HG03159 (cell line): ENCODE measurements around the gene CTTN.

Source experiments
- ATAC-seq: cut with Tn5 transposase; IDR thresholded peaks from one replicate; pipeline ENCODE4 v1.9.1; 2021; ENCODE audit warnings: mild to moderate bottlenecking, moderate library complexity; ENCODE audit not compliant: unreplicated experiment

The CTTN gene

GRCh38 chr11:70472240-70472639 is 73.9 kb downstream of the CTTN start:
- no peak for ATAC-seq

GRCh38 chr11:70473186-70473872 is 75.0 kb downstream of the CTTN start:
- ATAC-seq, result no peak

GRCh38 chr11:70473873-70474690 is 75.8 kb downstream of the CTTN start:
- ATAC-seq, result no peak

- no peak for ATAC-seq
Observed at GRCh38 chr11:70474710-70475109, 76.4 kb downstream of the CTTN start.

DNA sequence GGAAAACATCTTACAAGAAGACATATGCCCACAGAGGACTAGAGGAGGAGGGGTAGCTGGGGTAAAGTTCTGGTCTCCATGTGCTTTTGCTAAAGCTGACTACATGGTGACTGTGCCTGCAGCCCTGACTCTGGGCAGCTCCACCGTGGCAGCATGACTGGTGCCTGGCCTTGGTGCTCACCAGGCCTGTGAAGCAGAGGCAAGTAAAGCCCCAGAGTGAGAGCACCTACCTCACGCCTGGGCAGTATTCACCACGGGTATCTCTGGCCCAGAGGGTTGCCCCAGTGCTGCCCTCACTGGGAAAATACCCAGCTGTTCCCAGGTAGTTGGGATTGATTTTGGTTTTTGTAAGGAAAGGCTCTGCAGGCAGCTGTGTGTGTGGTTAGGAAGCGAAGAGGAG is 78.3 kb downstream of the CTTN start:
- ATAC-seq, result no peak

GRCh38 chr11:70477176-70477575 is 78.8 kb downstream of the CTTN start:
- no peak for ATAC-seq

DNA sequence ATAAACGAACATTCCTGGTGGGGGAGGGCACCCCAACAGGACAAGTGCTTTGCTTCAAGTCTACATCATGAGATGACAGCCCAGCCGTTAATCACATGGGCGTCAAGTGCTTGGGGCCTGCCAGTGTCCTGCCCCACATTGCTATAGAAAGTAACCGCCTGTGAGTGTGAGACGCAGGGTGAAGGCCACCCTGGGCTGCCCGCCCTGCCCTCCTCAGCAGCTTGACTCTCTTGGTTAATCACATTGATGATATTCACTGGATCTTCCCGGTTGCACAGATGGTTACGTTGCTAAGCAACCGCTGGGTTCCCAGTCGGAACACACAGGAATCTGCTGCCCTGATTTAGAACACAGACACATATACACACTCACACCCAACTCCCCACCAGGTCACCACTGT is 79.3 kb downstream of the CTTN start:
- ATAC-seq, result no peak

DNA sequence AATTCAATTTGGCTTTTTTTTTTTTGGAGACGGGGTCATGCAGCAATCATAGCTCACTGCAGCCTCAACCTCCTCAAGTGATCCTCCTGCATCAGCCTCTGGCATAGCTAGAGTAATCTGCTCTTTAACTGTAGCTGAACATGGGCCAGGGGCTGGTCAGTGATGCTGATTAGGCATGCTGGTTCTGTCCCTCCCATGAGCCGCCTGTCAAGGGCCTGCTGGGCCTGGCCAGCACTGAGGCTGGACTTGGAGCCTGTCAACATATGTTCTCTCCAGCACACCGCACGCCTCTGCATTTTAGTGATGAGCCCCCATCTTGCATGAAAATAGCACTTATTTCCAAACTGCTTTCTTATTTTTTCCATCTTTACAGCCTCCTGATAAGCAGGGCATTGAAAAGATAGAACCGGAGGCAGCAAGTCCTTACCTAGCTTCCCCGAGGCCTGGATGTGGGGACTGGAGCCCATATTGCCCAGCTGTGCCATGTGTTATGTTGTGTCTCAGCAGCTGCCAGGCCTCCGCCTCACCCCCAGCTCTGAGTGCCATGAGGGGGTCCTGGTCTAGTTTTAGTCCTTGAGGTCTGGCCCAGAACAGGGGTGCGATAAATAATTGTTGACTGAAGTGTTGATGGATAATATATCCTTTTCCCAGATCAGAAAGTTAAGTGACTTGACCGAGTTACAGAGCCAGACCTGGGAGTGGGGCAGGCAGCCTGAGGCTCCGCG is 80.0 kb downstream of the CTTN start:
- no peak for ATAC-seq

- no peak for ATAC-seq
Observed at GRCh38 chr11:70480711-70481110, 82.4 kb downstream of the CTTN start.

DNA sequence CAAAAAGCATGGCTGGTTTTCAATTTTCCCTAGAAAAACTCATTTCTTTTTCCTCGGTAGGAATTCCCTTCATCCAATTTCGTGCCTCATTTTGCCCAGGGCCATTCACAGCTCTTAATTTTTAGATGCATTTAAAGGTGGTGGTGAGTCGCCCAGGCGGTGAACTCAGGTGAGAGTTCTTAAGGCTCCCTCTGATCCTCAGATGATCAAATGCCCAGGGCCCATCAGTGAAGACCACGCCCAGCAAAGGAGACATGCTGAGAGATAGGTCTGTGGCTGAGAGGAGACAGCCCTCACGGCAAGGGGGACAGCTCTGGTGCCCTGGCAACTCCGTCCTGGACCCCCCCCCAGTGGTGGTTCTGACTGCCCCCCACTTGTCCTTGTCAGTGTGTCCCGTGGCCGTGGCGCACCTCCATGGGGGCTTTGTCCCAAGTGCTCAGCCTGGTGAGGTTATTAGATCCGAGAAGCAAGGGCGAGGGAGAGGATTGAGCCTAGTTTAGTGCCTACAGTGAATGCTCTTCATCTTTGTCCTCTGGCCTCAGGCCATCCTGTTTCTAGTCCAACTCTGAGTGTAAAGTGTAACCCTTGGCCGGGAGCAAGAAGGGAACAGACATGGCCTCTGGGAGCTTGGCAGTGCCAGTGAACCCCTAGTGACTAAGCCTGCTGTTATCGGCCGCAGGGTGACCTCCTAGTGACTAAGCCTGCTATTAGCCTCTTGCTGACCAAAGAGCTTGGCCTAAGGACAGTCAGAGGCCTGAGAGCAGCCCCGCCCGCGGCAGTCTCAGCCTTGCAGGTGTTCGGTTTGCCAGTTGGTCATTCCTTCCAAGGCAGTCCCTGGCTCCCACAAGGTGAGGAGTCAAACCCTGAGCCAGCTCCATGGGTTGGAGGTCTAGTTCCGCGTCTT is 83.5 kb downstream of the CTTN start:
- ATAC-seq, result no peak

- no peak for ATAC-seq
Observed at GRCh38 chr11:70482529-70482917, 84.2 kb downstream of the CTTN start.

DNA sequence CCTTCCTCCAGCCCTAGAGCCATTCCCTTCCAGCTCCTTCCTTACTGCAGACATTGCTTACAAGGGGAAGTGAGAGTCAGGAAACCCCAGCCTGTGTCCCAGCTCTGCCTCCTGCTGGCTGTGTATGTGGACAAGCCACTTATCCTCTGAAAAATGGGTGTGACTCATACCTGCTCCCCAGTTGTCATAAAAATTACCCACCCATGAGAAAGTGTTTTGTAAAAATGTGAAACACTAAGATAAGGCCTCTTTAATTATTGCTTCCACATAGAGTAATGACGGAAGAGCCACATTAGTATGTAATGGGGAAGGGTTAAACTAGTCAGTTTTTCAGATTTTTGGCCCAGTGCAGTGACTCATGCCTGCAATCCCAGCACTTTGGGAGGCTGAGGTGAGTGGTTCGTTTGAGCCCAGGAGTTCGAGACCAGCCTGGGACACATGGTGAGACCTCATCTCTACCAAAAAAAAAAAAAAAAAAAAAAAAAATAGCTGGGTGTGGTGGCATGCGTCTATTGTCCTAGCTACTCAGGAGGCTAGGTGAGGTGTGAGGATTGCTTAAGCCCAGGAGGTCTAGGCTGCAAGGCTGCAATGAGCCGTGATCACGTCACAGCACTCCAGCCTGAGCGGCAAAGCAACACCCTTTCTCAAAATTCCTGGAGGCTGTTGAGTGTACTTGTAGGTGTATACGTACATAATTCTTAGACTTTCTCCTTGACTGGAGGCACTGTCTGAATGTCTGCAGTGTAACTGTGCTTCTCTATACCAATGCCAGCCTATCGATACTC is 84.9 kb downstream of the CTTN start:
- no peak for ATAC-seq

- ATAC-seq, result no peak
Observed at GRCh38 chr11:70483917-70484316, 85.6 kb downstream of the CTTN start.

DNA sequence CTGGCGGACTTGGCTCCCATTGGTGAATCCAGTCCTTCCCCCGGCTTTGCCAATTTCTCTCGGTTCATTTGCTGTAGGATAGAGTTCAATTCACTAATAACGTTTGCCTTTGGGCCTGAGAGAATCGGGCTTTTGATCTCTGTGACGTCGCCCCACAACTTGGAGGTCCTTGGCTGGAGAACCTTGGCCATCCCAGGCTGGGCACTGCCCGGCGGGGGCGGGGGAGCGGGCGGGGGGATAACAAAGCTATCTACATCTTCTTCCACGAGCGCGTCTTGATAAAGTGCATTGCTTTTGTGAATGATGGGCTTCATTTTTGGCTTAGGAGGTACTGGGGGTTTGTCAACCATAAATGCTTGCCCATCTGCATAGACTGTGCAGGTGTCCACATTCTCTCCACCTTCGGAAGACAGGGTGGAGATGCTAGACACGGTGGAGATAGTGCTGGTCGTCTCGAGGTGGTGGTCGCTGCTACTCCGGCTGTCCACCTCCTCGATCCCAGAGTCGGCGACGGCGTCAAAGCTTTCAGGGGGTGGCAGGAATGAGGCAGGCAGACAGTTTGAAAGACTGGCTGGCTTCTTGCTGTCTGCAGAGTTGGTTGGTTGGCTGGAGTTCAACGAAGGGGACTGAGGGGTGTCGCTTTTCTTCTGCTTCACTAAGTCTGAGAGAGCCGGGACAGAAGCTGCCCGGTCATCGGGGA is 87.1 kb downstream of the CTTN start:
- ATAC-seq, result no peak

GRCh38 chr11:70486026-70486415 is 87.7 kb downstream of the CTTN start:
- no peak for ATAC-seq
